Glutamatergic neuron (in vitro differentiated cells): ENCODE data around the gene HPCAL4. TPM values are rescaled to one million over a fixed set of nuclear protein-coding genes. Genes with fewer than 3 reads are reported as not detected.

Source experiments
- DNase-seq: peaks from one replicate; pipeline ENCODE4 v3.0.0; 2022
- H3K27ac Mint-ChIP-seq: one replicate; pipeline ENCODE4 v1.8.0; 2020; ENCODE audit warnings: mild to moderate bottlenecking, mixed read lengths, inconsistent platforms; ENCODE audit not compliant: unreplicated experiment
- H3K27me3 Mint-ChIP-seq: one replicate; pipeline ENCODE4 v1.8.0; 2020; ENCODE audit warnings: mild to moderate bottlenecking, moderate library complexity, mixed read lengths, inconsistent platforms; ENCODE audit not compliant: unreplicated experiment
- H3K36me3 Mint-ChIP-seq: one replicate; pipeline ENCODE4 v1.8.0; 2020; ENCODE audit warnings: mild to moderate bottlenecking, mixed read lengths, inconsistent platforms; ENCODE audit not compliant: unreplicated experiment
- H3K4me1 Mint-ChIP-seq: one replicate; pipeline ENCODE4 v1.8.0; 2020; ENCODE audit warnings: mild to moderate bottlenecking, low read depth, mixed read lengths, inconsistent platforms; ENCODE audit not compliant: unreplicated experiment
- H3K4me3 Mint-ChIP-seq: one replicate; pipeline ENCODE4 v1.8.0; 2020; ENCODE audit warnings: mild to moderate bottlenecking, mixed read lengths, inconsistent platforms; ENCODE audit not compliant: unreplicated experiment
- H3K9me3 Mint-ChIP-seq: one replicate; pipeline ENCODE4 v1.8.0; 2020; ENCODE audit warnings: mild to moderate bottlenecking, moderate library complexity, mixed read lengths, inconsistent platforms; ENCODE audit not compliant: unreplicated experiment
- CTCF ChIP-seq: fragments of 200-600 bp; sonication (generic); IDR thresholded peaks from one replicate; pipeline ENCODE4 v1.5.0; 2021; ENCODE audit not compliant: partially characterized antibody, unreplicated experiment
- total RNA-seq: library from RNA; stranded (reverse); fragmentation: NEBNext Ultra II Directional; extraction: Animal tissue kit (Norgen Biotek cat#: 25700); gene quantifications from one replicate; pipeline ENCODE4 v1.2.1, GENCODE V29; 2021; ENCODE audit not compliant: unreplicated experiment

The HPCAL4 gene
- total RNA-seq, 1 donor from 2014 or later, result not detected

DNA sequence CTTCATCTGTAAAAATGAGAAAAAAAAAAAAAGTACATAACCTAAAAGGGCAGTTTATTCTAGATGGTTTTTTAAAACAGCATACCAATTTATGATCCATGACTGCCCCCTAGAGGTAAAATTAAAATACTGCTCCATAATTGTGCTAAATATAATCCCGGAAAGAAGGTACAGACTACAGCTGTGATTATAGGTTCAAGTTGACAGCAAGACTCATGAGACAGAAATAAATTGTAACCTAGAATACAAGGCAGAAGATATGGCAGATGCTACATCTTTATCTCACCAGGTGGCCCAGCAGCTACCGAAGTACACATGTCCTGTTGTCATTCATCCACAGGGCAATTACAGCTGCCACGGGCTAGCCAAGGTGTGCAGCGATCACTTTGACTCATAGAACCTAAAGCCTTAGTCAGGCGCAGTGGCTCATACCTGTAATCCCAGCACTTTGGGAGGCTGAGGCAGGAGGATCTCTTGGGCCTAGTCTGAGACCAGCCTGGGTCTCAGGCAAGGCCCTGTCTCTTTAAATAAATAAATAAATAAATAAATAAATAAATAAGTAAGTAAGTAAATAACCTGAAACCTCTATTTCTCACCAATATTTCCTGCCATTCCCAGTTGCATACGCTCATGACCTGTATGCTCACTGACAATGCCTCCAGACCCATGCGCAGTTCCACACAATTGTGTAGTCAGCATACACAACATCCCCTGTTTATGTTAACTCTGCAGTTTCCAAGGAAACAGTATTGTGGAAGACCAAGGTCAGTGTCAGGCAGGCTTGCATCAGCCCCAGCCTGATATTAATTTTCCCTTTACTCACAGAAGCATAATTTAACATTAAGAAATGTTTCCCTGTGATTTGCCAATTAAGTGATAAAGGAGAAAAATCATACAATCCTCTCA lies 29.1 kb upstream of the HPCAL4 start:
- TF ChIP-seq CTCF, result peak; percentile 83
- Mint-ChIP-seq H3K4me1 (no peaks in the 10 kb centered on the region), H3K9me3 (no peaks in the 10 kb centered on the region), H3K36me3 (no peaks in the 10 kb centered on the region), H3K4me3 (no peak overlapping the region), H3K27me3 (peaks cover 16% of the 10 kb centered on the region), H3K27ac (no peak overlapping the region)
- DNase-seq, result no peak

GRCh38 chr1:39717809-39718208 lies 26.6 kb upstream of the HPCAL4 start:
- Mint-ChIP-seq H3K36me3 (no peaks in the 10 kb centered on the region), H3K9me3 (no peaks in the 10 kb centered on the region), H3K4me1 (no peaks in the 10 kb centered on the region), H3K27ac (no peak overlapping the region), H3K27me3 (peaks cover 7% of the 10 kb centered on the region), H3K4me3 (no peak overlapping the region)
- no peak for TF ChIP-seq CTCF
- DNase-seq, result no peak

GRCh38 chr1:39713557-39713956 lies 22.3 kb upstream of the HPCAL4 start:
- TF ChIP-seq CTCF, result no peak
- Mint-ChIP-seq H3K4me3 (no peak overlapping the region), H3K36me3 (no peaks in the 10 kb centered on the region), H3K27me3 (peaks cover 35% of the 10 kb centered on the region), H3K9me3 (peaks cover 2% of the 10 kb centered on the region), H3K4me1 (no peaks in the 10 kb centered on the region), H3K27ac (no peak overlapping the region)
- no peak for DNase-seq

GRCh38 chr1:39711966-39712340 lies 20.7 kb upstream of the HPCAL4 start:
- TF ChIP-seq CTCF, result no peak
- H3K4me3 Mint-ChIP-seq, result no peak overlapping the region
- DNase-seq, result no peak
- peaks cover 32% of the 10 kb centered on the region for H3K27me3 Mint-ChIP-seq
- no peaks in the 10 kb centered on the region for H3K36me3 Mint-ChIP-seq
- H3K9me3 Mint-ChIP-seq, result peaks cover 2% of the 10 kb centered on the region
- no peak overlapping the region for H3K27ac Mint-ChIP-seq
- no peaks in the 10 kb centered on the region for H3K4me1 Mint-ChIP-seq
